ENCODE results near the gene SPPL3.
"Not testable (repeated sequence)": the region's sequence is repeated elsewhere in the genome, so short reads cannot be mapped to it uniquely, and the experiment has no call there.

SPPL3 gene

DNA sequence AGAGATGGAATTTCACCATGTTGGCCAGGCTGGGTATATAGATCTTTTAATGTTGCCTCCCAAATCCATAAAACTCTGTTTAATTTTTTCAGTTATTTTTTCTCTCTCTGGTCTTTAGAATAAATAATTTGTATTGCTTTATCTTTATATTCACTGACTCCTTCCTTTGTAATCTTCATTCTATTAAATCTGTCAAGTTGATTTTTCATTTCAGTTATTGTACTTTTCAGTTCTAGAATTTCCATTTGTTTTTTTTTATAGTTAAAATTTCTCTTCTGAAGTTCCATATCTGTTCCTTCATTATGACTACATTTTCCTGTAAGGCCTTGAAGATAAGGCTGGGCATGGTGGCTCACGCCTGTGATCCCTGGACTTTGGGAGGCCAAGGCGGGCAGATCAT is 13.6 kb upstream of the SPPL3 start:
- no peak for DNase-seq

DNA sequence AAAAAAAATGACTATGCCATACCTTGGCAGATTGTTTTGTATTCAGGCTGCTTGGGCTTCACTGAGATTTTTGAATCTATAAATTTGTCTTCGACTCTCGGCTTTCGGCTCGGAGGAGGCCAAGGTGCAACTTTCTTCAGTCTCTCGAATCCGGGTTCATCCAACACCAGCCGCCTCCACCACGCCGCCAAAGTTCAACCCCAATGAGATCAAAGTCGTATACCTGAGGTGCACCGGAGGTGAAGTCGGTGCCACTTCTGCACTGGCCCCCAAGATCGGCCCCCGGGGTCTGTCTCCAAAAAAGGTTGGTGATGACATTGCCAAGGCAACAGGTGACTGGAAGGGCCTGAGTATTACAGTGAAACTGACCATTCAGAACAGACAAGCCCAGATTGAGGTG is 12.4 kb upstream of the SPPL3 start:
- no peak for DNase-seq

DNA sequence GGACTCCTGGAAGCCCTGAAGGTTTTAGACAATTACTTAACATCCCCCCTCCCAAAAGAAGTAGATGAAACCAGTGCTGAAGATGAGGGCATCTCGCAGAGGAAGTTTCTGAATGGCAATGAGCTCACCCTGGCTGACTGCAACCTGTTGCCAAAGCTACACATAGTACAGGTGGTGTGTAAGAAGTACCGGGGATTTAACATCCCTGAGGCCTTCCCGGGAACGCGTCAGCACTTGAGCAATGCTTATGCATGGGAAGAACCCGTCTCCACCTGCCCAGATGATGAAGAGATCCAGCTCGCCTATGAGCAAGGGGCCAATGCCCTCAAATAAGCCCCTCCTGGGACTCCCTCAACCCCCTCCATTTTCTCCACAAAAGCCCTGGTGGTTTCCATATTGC is 10.6 kb upstream of the SPPL3 start:
- DNase-seq, result no peak

DNA sequence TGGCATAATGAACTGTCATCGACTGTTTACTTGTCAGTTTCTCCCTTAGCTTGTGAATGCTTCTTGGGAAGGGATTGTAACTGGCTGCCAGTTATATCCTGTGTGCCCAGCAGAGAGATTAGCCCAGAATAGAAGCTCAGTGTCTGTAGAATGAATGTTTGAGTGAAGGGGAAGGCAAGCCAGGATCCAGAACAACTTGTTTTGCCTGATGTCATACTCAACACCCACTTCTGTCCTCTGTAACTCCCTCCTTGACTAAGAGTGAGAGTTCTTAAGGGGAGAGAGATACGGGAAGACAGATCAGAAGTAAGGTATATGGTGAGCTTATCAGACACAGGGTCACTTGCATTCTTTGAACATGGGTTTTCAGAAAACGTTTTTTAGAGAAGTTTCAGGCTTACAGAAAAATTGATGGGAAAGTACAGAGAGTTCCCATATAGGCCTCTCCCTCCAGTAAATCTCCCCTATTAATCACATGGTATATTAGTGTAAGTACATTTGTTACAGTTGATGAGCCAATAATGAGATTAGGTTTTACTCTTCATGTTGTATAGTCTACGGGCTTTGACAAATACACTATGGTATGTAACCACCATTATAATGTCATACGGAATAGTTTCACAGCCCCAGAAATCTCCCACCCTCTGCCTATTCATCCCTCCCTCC is 5.6 kb upstream of the SPPL3 start:
- DNase-seq, result no peak

DNA sequence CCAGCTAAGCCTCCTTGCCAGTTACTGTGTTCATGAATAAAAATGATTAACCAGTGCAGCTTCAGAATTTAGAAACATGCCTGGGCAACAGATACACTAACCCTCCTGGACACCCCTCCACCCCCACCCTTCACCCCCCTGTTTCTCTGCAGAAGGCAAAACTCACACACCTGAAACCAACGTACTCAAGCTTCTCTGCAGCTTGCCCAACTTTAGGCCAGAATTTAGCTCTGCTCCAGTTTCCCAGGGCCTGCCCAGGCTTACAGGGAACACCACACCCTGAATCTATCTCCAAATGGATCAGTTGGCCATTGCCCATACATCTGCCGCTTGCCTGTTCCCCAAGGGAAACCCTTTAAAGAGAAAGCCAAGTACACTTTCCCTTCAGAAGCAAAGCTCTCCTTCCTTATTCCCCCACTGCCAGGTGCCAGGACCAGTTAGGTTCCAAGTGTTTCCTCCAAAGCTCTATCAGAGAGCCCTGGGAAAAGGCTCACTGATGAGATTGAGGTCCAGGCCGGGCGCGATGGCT is 1.8 kb upstream of the SPPL3 start:
- DNase-seq, result no peak

DNA sequence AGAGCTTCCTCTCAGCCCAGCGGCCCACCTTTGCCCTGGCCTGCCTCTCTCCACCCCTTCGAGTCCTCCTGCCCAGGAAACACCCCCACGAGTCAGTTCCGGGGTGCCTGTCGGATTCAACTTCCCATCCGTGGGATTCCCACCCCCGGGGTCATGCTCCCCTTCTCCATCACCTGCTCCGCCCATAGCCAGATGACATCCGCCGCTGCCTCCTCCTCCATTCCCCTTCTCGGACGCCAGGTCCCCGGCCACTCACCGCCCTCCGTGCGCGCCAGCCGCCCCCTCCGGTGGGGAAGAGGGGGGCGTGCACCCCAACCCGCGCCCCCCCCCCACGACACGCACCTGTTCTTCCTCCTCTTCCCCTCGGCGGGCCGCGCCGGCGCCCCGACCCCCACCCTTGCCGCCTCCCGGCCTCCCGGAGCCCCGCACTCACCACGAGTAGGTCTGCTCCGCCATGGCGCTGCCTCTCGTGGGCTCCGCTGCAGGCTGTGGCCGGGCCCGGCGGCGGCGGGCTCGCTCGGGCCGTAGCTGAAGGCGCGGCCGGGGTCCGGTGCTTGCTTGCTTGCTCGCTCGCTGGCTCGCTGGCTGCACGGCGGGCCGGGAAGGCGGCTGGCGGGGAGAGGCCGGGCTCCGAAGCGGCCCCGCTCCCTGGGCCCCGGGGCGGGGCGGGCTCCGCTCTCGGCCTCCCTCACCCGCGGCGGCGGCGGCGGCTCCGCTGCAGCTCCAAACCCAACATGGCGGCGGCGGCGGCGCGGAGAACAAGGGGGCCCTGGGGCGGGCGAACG is 554 bp downstream of the SPPL3 start:
- peak; percentile 70 for DNase-seq

DNA sequence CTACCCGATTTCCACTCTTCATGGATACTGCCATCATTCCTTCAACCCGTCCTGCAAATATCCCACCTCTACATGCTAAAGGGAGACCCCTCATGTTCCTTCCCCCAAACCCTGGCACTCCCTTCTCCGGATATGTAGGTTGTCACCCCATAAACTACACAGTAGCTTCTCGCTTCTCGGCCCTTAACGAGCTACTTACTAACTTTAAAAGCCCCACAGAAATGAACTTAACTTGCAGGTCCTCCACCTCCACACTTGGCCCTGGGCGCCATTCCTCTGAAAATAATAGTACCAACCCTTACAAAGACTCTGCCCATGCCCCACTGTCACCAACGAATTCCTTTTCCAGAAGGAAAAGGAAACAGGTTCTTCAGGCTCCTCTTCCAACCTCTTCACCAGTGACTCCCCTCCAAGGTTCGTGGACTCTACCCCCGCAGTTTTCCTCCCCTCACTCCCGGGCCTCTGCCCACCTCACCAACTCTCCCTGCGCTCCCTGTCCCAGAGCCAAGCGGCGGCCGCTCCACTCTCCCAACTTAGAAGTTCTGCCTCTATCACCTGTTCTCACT is 1.2 kb downstream of the SPPL3 start:
- no peak for DNase-seq

DNA sequence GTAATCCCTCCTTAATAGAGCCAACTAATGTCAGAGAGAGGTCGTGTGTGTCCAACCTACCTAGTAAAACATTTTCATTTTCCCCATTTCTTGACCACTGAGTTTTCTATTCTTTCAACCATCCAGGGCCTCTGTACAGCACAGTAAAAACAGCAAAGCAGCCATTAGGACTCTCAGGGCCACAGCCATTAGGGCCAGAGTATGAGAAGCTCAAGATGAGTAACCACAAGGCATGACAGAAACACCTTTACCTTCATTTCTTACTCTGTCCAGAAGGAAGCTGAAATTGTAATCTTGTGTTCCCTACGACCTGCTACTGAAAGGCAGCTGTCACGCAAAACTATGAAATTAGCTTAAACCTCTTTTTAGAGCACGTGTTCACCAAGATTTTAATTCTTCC is 2.3 kb downstream of the SPPL3 start:
- DNase-seq, result no peak

DNA sequence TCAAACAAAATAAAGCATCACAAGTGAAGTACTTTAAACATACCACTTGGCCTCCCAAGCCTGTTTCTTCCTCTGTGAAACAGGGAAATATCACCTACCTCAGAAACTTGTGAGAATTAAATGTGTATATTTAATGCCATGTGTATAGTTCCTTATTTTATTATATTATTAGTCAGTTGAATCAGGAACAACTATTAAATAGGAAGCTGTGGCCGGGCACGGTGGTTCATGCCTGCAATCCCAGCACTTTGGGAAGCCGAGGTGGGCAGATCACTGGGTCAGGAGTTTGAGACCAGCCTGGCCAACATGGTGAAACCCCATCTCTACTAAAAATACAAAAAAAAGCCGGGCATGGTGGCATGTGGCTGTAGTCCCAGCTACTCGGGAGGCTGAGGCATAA is 3.1 kb downstream of the SPPL3 start:
- not testable (repeated sequence) for DNase-seq

DNA sequence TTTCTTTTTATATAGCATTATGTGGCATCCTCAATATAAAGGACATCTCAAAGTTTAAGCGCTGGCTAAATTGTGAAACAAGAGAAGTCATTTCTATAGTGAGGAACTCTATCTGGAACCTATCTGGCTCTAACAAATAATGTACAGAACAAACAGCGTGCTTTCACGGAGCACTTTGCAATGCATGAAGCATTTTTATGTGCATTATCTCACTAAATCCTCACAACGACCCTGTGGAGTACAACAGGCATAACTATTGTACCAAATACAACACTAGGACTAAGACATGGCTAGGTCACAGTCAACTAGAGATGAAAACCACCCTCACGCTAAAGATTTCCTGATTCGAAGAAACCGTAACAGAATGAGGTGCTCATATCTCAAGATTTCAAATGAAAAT is 8.6 kb downstream of the SPPL3 start:
- no peak for DNase-seq

DNA sequence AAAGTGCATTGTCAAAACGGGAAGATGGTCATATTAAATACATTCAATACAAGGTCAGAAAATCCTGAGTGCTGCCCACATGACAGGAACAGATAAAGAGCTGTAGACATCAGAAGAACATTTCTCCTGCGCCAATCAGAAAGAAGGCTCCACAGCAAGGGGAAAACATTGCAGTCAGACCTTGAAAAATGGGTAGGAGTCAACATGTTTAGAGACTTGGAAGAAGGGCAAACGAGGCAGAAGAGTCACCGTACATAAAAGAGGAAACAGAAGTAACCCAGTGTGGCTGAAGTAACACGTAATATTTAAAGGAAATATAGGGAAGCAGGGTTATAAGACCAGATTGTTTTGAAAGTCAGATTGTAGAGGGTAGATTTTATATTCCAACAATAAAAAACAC is 11.9 kb downstream of the SPPL3 start:
- DNase-seq, result no peak

DNA sequence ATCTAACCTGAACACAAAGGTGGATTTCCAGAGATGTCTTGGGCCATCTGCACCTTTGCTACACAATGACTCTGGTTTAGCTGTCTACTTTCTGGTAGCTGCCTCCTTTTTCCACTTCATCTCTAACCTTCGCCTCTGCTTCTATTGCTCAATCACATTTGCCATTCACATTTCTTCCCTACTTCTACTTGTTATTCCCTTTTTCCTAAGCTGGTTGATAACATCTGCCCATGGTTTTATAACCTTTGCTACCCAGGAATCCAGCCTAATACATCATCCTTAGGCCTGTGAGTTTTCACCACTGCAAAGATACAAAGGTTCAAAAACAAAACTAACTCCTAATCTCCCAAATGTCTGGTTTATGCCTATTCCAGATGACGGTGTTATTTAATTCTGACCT is 13.2 kb downstream of the SPPL3 start:
- DNase-seq, result no peak

DNA sequence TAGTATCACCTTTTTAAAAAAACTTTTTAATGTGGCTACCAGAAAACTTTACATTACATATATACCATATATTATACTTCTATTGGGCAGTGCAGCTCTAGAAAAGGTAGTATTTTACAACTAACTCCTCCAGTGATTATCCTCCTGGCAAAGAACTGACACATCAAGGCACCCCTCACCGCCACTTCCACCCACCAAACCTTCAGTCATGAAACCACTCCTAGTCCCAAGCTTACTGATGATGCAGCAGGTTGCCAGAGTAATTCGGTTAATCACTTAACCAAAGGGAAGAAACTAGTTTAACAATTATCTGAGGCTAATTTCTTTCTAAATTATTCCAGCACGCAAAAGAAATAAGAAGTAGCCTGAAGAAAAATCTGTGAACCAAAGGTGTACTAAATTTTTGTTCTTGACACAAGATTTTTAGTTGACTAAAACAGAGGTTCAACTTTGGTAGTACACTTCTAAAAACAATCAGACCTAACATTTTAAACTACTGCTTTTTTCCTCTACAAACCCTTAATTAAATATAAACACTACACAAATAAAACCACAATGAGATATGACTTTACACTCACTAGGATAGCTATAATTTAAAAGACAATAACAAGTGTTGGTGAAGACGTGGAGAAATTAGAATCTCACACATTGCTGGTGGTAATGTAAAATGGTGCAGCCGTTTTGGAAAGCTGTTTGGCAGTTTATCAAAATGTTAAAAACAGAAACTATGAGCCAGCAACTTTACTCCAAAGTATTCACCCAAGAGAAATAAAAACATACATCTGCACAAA is 16.7 kb downstream of the SPPL3 start:
- DNase-seq, result no peak

DNA sequence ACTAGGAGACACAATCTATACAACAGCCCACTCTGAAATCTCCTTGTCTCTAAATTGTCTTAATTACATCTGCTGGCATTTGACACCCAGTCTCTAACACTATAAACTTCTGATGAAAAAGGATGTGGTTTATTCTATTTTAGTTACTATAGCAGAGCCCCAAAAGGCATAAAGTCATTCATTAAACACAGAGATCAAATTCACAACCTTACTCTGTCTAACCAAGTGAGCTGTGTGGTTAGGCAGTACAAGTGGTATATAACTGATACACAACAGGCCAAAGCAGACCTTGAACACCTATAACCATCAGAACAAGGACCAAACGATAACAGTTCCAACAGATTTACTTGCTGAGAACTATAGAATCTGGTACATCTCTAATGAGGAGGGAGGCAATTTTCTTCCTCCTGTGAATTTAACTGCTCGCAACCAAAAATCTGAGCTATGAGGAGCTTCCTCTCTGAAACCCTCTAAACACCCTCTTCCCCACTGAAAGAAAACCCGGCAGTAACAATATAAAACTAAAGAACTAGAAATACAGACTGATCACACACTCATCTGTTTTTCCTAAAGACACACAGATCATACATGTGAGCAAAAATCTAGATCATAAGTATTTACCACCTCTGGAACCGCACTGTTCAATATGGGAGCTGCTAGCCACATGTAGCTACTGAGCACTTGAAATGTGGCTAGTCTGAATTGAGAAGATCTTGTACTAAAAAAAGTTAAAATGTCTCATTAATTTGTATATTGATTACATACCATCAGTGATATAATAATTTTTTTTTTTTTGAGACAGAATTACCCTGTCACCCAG is 17.7 kb downstream of the SPPL3 start:
- DNase-seq, result no peak

DNA sequence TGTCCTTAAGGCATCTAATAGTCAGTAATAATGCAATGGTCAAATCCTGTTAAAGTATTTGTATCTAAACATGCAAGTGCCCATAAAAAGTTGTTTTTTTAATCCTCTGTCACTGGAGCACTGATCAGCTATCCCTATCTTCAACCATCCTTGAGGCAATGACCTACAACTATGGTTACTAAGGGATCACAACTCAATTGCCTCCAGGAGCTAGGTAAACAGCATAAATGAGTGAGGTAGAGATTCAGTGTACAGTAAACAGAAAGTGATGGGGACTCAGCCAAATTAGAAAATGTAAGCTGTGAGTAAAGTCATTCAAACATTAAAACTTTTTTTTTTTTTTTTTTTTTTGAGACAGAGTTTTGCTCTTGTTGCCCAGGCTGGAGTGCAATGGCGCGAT is 18.6 kb downstream of the SPPL3 start:
- DNase-seq, result no peak

DNA sequence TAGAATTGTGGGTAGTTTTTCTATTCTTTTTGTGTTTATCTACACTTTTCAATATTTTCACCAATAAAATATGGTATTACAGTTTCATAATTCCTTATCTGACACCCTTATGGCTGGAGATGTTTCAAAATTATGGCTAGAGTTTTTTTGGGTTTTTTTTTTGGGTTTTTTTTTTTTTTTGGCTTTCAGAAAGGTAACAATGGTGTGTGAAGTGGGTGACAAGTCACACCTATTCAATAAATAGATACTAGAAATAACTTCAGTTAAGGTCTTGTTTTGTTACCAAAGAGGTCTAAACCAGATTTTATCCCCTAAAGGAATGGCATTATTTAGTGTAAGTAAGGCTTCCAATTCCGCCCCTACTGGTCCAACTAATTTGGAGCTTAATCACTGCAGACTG is 19.5 kb downstream of the SPPL3 start:
- no peak for DNase-seq

DNA sequence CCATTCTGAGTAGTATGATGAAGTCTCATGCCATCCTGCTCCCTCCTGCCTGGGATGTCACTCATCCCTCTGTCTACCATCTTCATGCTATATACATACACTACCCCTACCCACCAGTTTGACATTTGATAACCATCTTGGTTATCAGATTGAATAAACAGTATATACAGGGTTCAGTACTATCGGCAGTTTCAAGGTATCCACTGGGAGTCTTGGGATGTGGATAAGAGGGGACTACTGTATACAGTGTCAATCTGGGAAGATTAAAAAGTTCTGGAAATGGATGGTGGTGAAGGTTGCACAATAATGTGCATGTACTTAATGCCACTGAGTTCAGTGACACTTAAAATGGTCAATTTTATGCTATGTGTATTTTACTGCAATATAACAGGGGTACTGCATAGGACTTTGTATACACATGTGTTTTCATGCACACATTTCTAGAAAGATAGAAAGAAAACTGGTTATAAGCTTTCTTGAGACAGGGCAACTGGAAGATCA is 22.1 kb downstream of the SPPL3 start:
- DNase-seq, result no peak

DNA sequence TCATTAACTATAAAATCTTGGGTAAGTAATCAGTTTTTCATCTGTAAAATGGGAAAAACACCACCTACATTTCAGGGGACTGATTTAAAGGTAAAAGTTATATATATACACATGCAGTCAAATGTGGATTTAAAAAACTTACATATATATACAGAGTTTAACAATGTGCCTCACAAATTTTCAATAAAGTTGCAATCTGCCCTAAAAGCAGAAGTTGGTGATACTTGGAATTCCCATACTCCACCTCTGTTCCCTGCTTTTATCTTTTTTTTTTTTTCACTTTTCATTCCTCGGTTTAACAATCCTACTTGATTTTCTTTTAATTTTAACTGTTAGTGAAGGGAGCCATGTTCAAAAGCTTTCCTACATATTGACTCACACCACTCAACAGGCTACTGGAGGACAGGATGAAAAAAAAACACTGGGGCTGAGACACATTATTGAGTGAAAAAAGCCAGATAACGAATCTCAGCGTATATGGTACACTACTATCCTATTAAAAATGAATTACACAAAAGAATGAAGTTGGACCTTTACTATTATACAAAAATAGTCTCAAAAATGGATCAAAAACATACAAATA is 24.3 kb downstream of the SPPL3 start:
- no peak for DNase-seq

DNA sequence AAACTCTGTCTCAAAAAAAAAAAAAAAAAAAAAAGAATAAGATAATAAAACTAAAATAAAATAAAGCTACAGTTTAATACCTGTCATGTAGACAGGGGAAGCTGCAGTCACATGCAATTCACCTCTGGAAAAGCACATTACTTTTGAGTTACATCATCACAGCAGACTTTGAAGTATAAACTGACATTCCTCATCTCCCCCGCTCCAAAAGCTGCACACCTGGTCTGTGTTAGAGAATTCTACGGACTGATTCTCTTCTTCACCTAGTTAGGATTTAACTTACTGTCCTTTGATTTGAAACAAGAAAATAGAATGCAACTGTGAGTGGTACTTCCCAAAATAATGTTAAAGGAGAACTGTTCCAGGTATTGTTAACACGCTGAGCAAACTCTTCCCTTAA is 25.1 kb downstream of the SPPL3 start:
- DNase-seq, result no peak

DNA sequence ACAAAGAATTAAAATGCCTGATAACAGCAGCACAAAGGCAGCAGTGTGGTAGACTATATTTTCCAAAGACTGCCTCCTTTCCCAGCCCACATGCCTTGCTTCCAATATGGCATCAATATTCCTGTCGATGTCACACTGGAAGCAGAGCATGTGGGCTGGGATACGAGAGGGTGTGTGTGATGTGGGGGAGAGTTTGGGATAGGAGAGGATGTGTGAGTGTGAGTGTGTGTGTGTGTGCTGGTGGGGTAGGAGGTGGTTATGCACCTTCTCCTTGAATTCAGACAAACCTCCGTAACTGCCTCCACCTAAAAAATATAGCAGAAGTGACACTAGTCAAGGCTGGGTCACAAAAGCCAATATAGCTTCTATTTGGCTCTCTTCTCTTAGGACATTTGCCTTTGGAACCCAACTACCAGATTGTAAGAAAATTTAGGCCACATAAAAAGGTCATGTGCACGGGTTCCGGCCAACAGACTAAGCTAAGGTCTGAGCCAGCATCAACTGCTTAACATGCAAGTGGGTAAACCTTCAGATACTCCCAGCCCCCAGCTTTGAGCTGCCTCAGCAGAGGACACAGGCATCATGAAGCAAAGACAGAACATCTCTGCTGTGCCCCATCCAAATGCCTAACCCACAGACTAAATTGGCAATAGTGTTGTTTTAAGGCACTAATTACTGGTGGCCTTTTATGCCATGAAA is 29.5 kb downstream of the SPPL3 start:
- DNase-seq, result no peak

DNA sequence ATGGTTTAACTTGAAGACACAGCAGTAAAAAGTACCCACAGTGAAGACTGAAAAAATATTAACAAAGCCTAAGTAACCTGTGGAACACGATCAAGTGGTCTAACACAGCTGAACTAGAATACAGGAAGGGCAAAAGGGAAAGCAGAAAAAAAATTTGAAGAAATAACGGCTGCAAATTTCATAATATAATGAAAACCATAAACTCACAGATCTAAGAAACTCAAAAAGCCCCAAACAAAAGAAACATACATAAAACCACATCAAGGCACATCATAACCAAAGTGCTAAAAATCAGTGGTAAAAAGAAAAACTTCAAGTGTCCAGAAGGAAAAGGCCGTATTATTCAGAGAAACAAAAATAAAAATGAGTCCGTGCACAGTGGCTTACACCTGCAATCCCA is 30.9 kb downstream of the SPPL3 start:
- DNase-seq, result no peak

Data from central memory CD4-positive, alpha-beta T cell (primary cell).